ENCODE data around the gene TRIM63. TPM values are rescaled to one million over a fixed set of nuclear protein-coding genes. Genes with fewer than 3 reads are reported as not detected.

TRIM63 gene
- polyA plus RNA-seq, 2 of the 4 experiments (the other 2 are of a cell fraction), result not detected

GRCh38 chr1:26012864-26013263 lies 54.6 kb downstream of the TRIM63 start:
- DNase-seq (ENCODE audit: low read depth in 1 of 2, low spot score in 1 of 2) (no peak), ATAC-seq (peak in 1 of 2 experiments; percentile 40; a peak in 2 of 6 replicates), FAIRE-seq (no peak)
- ChIA-PET POLR2A (no interaction called here), CTCF (no interaction called here)
- Histone ChIP-seq H3K4me2 (no peak overlapping the region), H3K9me3 (no peaks in the 10 kb centered on the region), H3K4me1 (peaks cover 10% of the 10 kb centered on the region; the same call in 2 of the 3 replicates), H3K4me3 (no peak overlapping the region), H3K27ac (no peak overlapping the region)
- TF ChIP-seq MAFK (IDR thresholded peaks at IDR 0.05; ENCODE audit: partially characterized antibody), result no peak
- TF ChIP-seq JUN (IDR thresholded peaks at IDR 0.05), result no peak
- TF ChIP-seq ZC3H11A (IDR thresholded peaks at IDR 0.05), result no peak
- no peak for TF ChIP-seq MYC (IDR thresholded peaks at IDR 0.05; ENCODE audit: borderline replicate concordance, low read length)
- TF ChIP-seq KDM1A (IDR thresholded peaks at IDR 0.05; ENCODE audit: low read depth), result no peak
- no peak for TF ChIP-seq EHF (CRISPR knock-in tag; IDR thresholded peaks at IDR 0.05)
- TF ChIP-seq MAX (IDR thresholded peaks at IDR 0.05), result no peak
- TF ChIP-seq KDM5A (IDR thresholded peaks at IDR 0.05), result no peak
- TF ChIP-seq RCOR1 (IDR thresholded peaks at IDR 0.05; ENCODE audit: low read depth, low read length), result no peak
- TF ChIP-seq RNF2 (IDR thresholded peaks at IDR 0.05; ENCODE audit: borderline replicate concordance, low read depth), result no peak
- TF ChIP-seq RARB (CRISPR knock-in tag; IDR thresholded peaks at IDR 0.05), result no peak
- no peak for TF ChIP-seq HOXB13 (CRISPR knock-in tag; IDR thresholded peaks at IDR 0.05; ENCODE audit: low read depth)
- no peak for TF ChIP-seq ESRRA (IDR thresholded peaks at IDR 0.05; ENCODE audit: borderline replicate concordance, low read length)
- no peak for TF ChIP-seq JUNB (IDR thresholded peaks at IDR 0.05)
- TF ChIP-seq BHLHE40 (IDR thresholded peaks at IDR 0.05; ENCODE audit: low read depth, low read length), result no peak
- TF ChIP-seq TP53 (CRISPR knock-in tag; IDR thresholded peaks at IDR 0.05), result no peak
- TF ChIP-seq E2F6 (IDR thresholded peaks at IDR 0.05; ENCODE audit: borderline replicate concordance, low read depth), result no peak
- no peak for TF ChIP-seq MAZ (IDR thresholded peaks at IDR 0.05; ENCODE audit: borderline replicate concordance, low read depth, low read length)
- 28% methylated on average over 3 of the region's 3 CpGs for WGBS (ENCODE audit: missing lambda C conversion rate)

- 85% methylated on average over 3 of the region's 3 CpGs for WGBS (ENCODE audit: missing lambda C conversion rate)
- no peak; a peak in 2 of 6 replicates for ATAC-seq
- POLR2A ChIA-PET, result no interaction called here
Observed at GRCh38 chr1:26010825-26011224, 56.6 kb downstream of the TRIM63 start.

More at GRCh38 chr1:26010825-26011224, 56.6 kb downstream of the TRIM63 start:
- Histone ChIP-seq H3K27ac (no peak overlapping the region), H3K4me1 (peaks cover 10% of the 10 kb centered on the region; the same call in 2 of the 3 replicates), H3K4me2 (no peak overlapping the region), H3K9me3 (no peaks in the 10 kb centered on the region), H3K4me3 (no peak overlapping the region)
- TF ChIP-seq HMGXB4 (CRISPR knock-in tag; IDR thresholded peaks at IDR 0.05; ENCODE audit: borderline replicate concordance), result no peak
- TF ChIP-seq JUN (IDR thresholded peaks at IDR 0.05), result no peak
- no peak for TF ChIP-seq PBX3 (IDR thresholded peaks at IDR 0.05)
- no peak for TF ChIP-seq FOXS1 (CRISPR knock-in tag; IDR thresholded peaks at IDR 0.05)
- TF ChIP-seq TP53 (CRISPR knock-in tag; IDR thresholded peaks at IDR 0.05), result no peak
- TF ChIP-seq EP300 (IDR thresholded peaks at IDR 0.05), result no peak
- TF ChIP-seq POLR2AphosphoS2 (conservative IDR thresholded peaks at IDR 0.05; ENCODE audit: low read length), result no peak
- no peak for TF ChIP-seq ATOH8 (CRISPR knock-in tag; IDR thresholded peaks at IDR 0.05; ENCODE audit: low read depth)
- no peak for TF ChIP-seq MYC (IDR thresholded peaks at IDR 0.05; ENCODE audit: borderline replicate concordance, low read length)
- no peak for TF ChIP-seq FOSB (CRISPR knock-in tag; IDR thresholded peaks at IDR 0.05)
- no peak for TF ChIP-seq BCL3 (IDR thresholded peaks at IDR 0.05)
- TF ChIP-seq EHF (CRISPR knock-in tag; IDR thresholded peaks at IDR 0.05), result no peak
- no peak for TF ChIP-seq RAD21 (conservative IDR thresholded peaks at IDR 0.05 in 1 of 2, IDR thresholded peaks at IDR 0.05 in 1 of 2)
- TF ChIP-seq RFX5 (IDR thresholded peaks at IDR 0.05), result no peak
- TF ChIP-seq FOSL2 (IDR thresholded peaks at IDR 0.05), result no peak
- TF ChIP-seq FOSL2 (CRISPR knock-in tag; IDR thresholded peaks at IDR 0.05), result no peak
- no peak for TF ChIP-seq USF2 (IDR thresholded peaks at IDR 0.05)
- no peak for TF ChIP-seq BHLHE40 (IDR thresholded peaks at IDR 0.05; ENCODE audit: low read depth, low read length)
- TF ChIP-seq HEYL (CRISPR knock-in tag; IDR thresholded peaks at IDR 0.05), result no peak
- no peak for TF ChIP-seq PHF8 (IDR thresholded peaks at IDR 0.05; ENCODE audit: borderline replicate concordance, low read depth)
- CTCF ChIA-PET, result interaction anchor here (0.5 to 2.4 kb wide), 4 partner anchors 11 to 446 kb away, joined by 3 to 8 read pairs (median 4); no protein-coding TSS in a partner anchor
- DNase-seq (ENCODE audit: low read depth in 1 of 2, low spot score in 1 of 2) (no peak), FAIRE-seq (no peak)
